Stimulated activated CD8-positive, alpha-beta memory T cell treated with anti-CD3 and anti-CD28 coated beads, Interleukin-4, amount 100 ng/mL, for 48 hours (primary cell): ENCODE results near the gene ZNF423.

ENCODE experiments used
- DNase-seq: peaks from one replicate; pipeline ENCODE4 v3.0.0-alpha.2; 2020

Gene ZNF423

GRCh38 chr16:49745311-49745747 is 110.6 kb downstream of the ZNF423 start:
- DNase-seq = no peak

GRCh38 chr16:49744244-49745220 is 111.4 kb downstream of the ZNF423 start:
- DNase-seq = no peak

GRCh38 chr16:49743658-49744057 is 112.3 kb downstream of the ZNF423 start:
- no peak for DNase-seq

GRCh38 chr16:49743203-49743464 is 112.8 kb downstream of the ZNF423 start:
- DNase-seq = no peak

GRCh38 chr16:49742428-49743202 is 113.3 kb downstream of the ZNF423 start:
- DNase-seq = no peak

- no peak for DNase-seq
These were observed 115.7 kb downstream of the ZNF423 start for GRCh38 chr16:49740256-49740655.

GRCh38 chr16:49739381-49739780 is 116.5 kb downstream of the ZNF423 start:
- no peak for DNase-seq

GRCh38 chr16:49738832-49739231 is 117.1 kb downstream of the ZNF423 start:
- no peak for DNase-seq

GRCh38 chr16:49738001-49738400 is 117.9 kb downstream of the ZNF423 start:
- DNase-seq = no peak

- DNase-seq = no peak
These were observed 118.4 kb downstream of the ZNF423 start for GRCh38 chr16:49737541-49737940.

- no peak for DNase-seq
These were observed 121.6 kb downstream of the ZNF423 start for GRCh38 chr16:49734331-49734730.

GRCh38 chr16:49733313-49734009 is 122.5 kb downstream of the ZNF423 start:
- DNase-seq = no peak

GRCh38 chr16:49731911-49732310 is 124.0 kb downstream of the ZNF423 start:
- no peak for DNase-seq

GRCh38 chr16:49730772-49731171 is 125.1 kb downstream of the ZNF423 start:
- no peak for DNase-seq

- no peak for DNase-seq
These were observed 128.3 kb downstream of the ZNF423 start for GRCh38 chr16:49727611-49728010.

GRCh38 chr16:49726155-49726554 is 129.8 kb downstream of the ZNF423 start:
- DNase-seq = no peak

- no peak for DNase-seq
These were observed 130.3 kb downstream of the ZNF423 start for GRCh38 chr16:49725651-49726050.

- DNase-seq = no peak
These were observed 131.1 kb downstream of the ZNF423 start for GRCh38 chr16:49724774-49725173.

GRCh38 chr16:49723310-49723709 is 132.6 kb downstream of the ZNF423 start:
- DNase-seq = no peak

GRCh38 chr16:49720225-49720624 is 135.7 kb downstream of the ZNF423 start:
- no peak for DNase-seq

GRCh38 chr16:49717689-49718088 is 138.2 kb downstream of the ZNF423 start:
- no peak for DNase-seq

- DNase-seq = no peak
These were observed 139.5 kb downstream of the ZNF423 start for GRCh38 chr16:49716339-49716934.

GRCh38 chr16:49713770-49714169 is 142.1 kb downstream of the ZNF423 start:
- no peak for DNase-seq
